ENCODE results near the gene PLTP. TPM values are rescaled to one million over a fixed set of nuclear protein-coding genes. Genes with fewer than 3 reads are reported as not detected.

Gene PLTP
- total and polyA plus RNA-seq, 2 donors (not counting 3 experiments of a cell fraction or from before 2014, with no cell fraction given) = 62.1 to 118 TPM

DNA sequence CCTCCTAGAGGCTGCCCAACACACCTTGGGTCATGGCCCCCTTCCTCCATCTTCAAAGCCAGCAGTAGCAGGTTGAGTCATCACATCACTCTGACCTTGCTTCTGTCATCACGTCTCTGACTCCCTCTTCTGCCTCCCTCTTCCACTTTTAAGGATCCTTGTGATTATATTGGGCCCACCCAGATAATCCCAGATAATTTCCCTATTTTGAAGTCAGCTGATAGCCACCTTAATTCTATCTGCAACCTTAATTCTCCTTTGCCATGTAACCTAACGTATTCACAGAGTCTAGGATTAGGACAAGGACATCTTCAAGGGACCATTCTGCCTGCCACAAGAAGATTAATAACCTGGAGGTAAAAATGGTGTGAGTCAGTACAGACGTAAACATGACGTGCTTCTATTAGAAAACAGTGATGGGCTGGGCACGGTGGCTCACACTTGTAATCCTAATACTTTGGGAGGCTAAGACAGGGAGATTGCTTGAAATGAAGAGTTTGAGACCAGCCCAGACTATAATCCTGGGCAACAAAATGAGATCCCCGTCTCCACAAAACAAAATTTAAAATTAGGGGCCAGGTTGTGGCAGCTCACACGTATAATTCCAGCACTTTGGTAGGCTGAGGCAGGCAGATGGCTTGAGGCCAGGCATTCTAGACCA lies 51.3 kb downstream of the PLTP start:
- POLR2A ChIA-PET = no interaction called here
- FAIRE-seq (no peak), DNase-seq (ENCODE audit: low read depth, low spot score) (peak; percentile 38)
- Histone ChIP-seq H4K20me1 (replicated peaks; ENCODE audit: control insufficient read depth, extremely low read depth, insufficient read depth, low read length) (no peaks in the 10 kb centered on the region), H3K79me2 (ENCODE audit: control insufficient read depth, insufficient read depth, low read length) (peaks cover 6% of the 10 kb centered on the region), H3K36me3 (ENCODE audit: control insufficient read depth in 2 of 2, extremely low read depth in 1 of 2, insufficient read depth in 2 of 2, low read length in 2 of 2) (no peaks in the 10 kb centered on the region), H3K27ac (ENCODE audit: insufficient read depth, low read depth, low read length) (no peak overlapping the region), H3K27me3 (ENCODE audit: control insufficient read depth in 2 of 2, insufficient read depth in 2 of 2, low read length in 2 of 2) (no peaks in the 10 kb centered on the region), H3K9me3 (replicated peaks; ENCODE audit: control insufficient read depth, insufficient read depth, low read length) (no peaks in the 10 kb centered on the region), H3K4me2 (ENCODE audit: insufficient read depth, low read length) (no peak overlapping the region), H3K9ac (replicated peaks; ENCODE audit: extremely low read depth, insufficient read depth, low read length) (no peak overlapping the region), H3K4me1 (ENCODE audit: control insufficient read depth, extremely low read depth, insufficient read depth, low read length) (peaks cover 12% of the 10 kb centered on the region), H3K9me1 (replicated peaks; ENCODE audit: control insufficient read depth, extremely low read depth, insufficient read depth, low read length) (no peaks in the 10 kb centered on the region), H3K4me3 (replicated peaks in 1 of 3; ENCODE audit: insufficient read depth in 1 of 3, low read depth in 1 of 3, low read length in 3 of 3) (no peak overlapping the region), H2AFZ (ENCODE audit: low read depth, low read length) (no peak overlapping the region)
- intact Hi-C loops (cut with micrococcal nuclease) = no loop called here
- CTCF ChIA-PET = interaction anchor here (1.0 to 1.4 kb wide), 2 partner anchors 62 to 74 kb away, joined by 3 to 4 read pairs; partner anchors contain the start of gene PCIF1
- dilution Hi-C loops (cut with MboI; ENCODE audit: extremely low pct_ligation_motif_present, low sequenced_read_pairs) = no loop called here
- no peak for TF ChIP-seq POLR2AphosphoS5 (IDR thresholded peaks at IDR 0.05; ENCODE audit: insufficient read depth, low read depth, low read length)
- no TSS peak for BruUV-seq (replicated peaks)

DNA sequence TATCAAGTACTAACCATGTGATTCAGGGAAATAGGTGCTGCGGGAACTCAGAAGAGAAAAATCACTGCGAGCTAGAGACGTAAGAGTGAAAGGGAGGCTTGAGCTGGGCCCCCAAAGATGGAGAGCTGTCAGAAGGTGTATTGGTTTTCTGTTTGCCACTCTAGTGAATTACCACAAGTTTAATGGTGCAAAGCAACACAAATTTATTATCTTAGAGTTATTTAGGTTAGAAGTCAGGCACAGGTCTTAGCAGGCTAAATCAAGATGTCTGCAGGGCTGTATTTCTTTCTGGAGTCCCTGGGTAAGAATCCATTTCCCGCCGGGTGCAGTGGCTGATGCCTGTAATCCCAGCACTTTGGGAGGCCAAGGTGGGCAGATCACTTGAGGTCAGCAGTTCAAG lies 52.0 kb downstream of the PLTP start:
- no peak overlapping the region for H2AFZ ChIP-seq (ENCODE audit: low read depth, low read length)
- H3K27ac ChIP-seq (ENCODE audit: insufficient read depth, low read depth, low read length) = no peak overlapping the region
- H3K9me1 ChIP-seq (replicated peaks; ENCODE audit: control insufficient read depth, extremely low read depth, insufficient read depth, low read length) = no peaks in the 10 kb centered on the region
- no peak overlapping the region for H3K4me2 ChIP-seq (ENCODE audit: insufficient read depth, low read length)
- no peak for DNase-seq (ENCODE audit: low read depth, low spot score)
- intact Hi-C loops (cut with micrococcal nuclease) = no loop called here
- H3K4me1 ChIP-seq (ENCODE audit: control insufficient read depth, extremely low read depth, insufficient read depth, low read length) = peaks cover 12% of the 10 kb centered on the region
- dilution Hi-C loops (cut with MboI; ENCODE audit: extremely low pct_ligation_motif_present, low sequenced_read_pairs) = no loop called here
- H3K9me3 ChIP-seq (replicated peaks; ENCODE audit: control insufficient read depth, insufficient read depth, low read length) = no peaks in the 10 kb centered on the region
- H3K9ac ChIP-seq (replicated peaks; ENCODE audit: extremely low read depth, insufficient read depth, low read length) = no peak overlapping the region
- H3K4me3 ChIP-seq (replicated peaks in 1 of 3; ENCODE audit: insufficient read depth in 1 of 3, low read depth in 1 of 3, low read length in 3 of 3) = no peak overlapping the region
- BruUV-seq (replicated peaks) = no TSS peak
- ChIA-PET POLR2A (interaction anchor here (0.7 kb wide), 1 partner anchor 74 kb away, joined by 9 read pairs; no protein-coding TSS in a partner anchor), CTCF (no interaction called here)
- no peaks in the 10 kb centered on the region for H4K20me1 ChIP-seq (replicated peaks; ENCODE audit: control insufficient read depth, extremely low read depth, insufficient read depth, low read length)
- FAIRE-seq = no peak
- TF ChIP-seq POLR2AphosphoS5 (IDR thresholded peaks at IDR 0.05; ENCODE audit: insufficient read depth, low read depth, low read length) = no peak
- TF ChIP-seq MYC (IDR thresholded peaks at IDR 0.05; ENCODE audit: low read depth, low read length) = no peak
- TF ChIP-seq GATA2 (IDR thresholded peaks at IDR 0.05; ENCODE audit: insufficient read depth, insufficient read length, low read depth, low read length) = no peak
- no peak for TF ChIP-seq JUN (IDR thresholded peaks at IDR 0.05; ENCODE audit: borderline replicate concordance, insufficient read depth, insufficient read length, low read depth)
- TF ChIP-seq, protein P1, sequence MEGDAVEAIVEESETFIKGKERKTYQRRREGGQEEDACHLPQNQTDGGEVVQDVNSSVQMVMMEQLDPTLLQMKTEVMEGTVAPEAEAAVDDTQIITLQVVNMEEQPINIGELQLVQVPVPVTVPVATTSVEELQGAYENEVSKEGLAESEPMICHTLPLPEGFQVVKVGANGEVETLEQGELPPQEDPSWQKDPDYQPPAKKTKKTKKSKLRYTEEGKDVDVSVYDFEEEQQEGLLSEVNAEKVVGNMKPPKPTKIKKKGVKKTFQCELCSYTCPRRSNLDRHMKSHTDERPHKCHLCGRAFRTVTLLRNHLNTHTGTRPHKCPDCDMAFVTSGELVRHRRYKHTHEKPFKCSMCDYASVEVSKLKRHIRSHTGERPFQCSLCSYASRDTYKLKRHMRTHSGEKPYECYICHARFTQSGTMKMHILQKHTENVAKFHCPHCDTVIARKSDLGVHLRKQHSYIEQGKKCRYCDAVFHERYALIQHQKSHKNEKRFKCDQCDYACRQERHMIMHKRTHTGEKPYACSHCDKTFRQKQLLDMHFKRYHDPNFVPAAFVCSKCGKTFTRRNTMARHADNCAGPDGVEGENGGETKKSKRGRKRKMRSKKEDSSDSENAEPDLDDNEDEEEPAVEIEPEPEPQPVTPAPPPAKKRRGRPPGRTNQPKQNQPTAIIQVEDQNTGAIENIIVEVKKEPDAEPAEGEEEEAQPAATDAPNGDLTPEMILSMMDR (IDR thresholded peaks at IDR 0.05; ENCODE audit: extremely low read depth in 1 of 2, insufficient read depth in 1 of 2, low read depth in 1 of 2, low read length in 2 of 2) = no peak
- TF ChIP-seq FOS (IDR thresholded peaks at IDR 0.05; ENCODE audit: borderline replicate concordance, insufficient read depth, low read length) = no peak
- TF ChIP-seq, protein P2, sequence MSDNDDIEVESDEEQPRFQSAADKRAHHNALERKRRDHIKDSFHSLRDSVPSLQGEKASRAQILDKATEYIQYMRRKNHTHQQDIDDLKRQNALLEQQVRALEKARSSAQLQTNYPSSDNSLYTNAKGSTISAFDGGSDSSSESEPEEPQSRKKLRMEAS (IDR thresholded peaks at IDR 0.05; ENCODE audit: insufficient read depth, insufficient read length) = no peak
- no peak for TF ChIP-seq POLR2A (IDR thresholded peaks at IDR 0.05; ENCODE audit: low read depth, low read length)
- no peak for TF ChIP-seq EZH2 (IDR thresholded peaks at IDR 0.05; ENCODE audit: borderline replicate concordance, low read depth, low read length, severe bottlenecking)
- peaks cover 9% of the 10 kb centered on the region for H3K79me2 ChIP-seq (ENCODE audit: control insufficient read depth, insufficient read depth, low read length)
- H3K27me3 ChIP-seq (ENCODE audit: control insufficient read depth in 2 of 2, insufficient read depth in 2 of 2, low read length in 2 of 2) = no peaks in the 10 kb centered on the region
- no peaks in the 10 kb centered on the region for H3K36me3 ChIP-seq (ENCODE audit: control insufficient read depth in 2 of 2, extremely low read depth in 1 of 2, insufficient read depth in 2 of 2, low read length in 2 of 2)
